ENCODE data around the gene TOLLIP. TPM values are rescaled to one million over a fixed set of nuclear protein-coding genes. Genes with fewer than 3 reads are reported as not detected.

TOLLIP gene
- total RNA-seq, 1 experiment from 2014 or later, result 9.9 TPM

GRCh38 chr11:1300121-1300520 lies 9.3 kb downstream of the TOLLIP start:
- no peak for DNase-seq (ENCODE audit: extremely low read depth, low read depth)

GRCh38 chr11:1299621-1300020 lies 9.8 kb downstream of the TOLLIP start:
- no peak for DNase-seq (ENCODE audit: extremely low read depth, low read depth)

GRCh38 chr11:1298695-1299492 lies 10.5 kb downstream of the TOLLIP start:
- DNase-seq (ENCODE audit: extremely low read depth, low read depth), result peak; percentile 55

- DNase-seq (ENCODE audit: extremely low read depth, low read depth), result no peak
Observed at GRCh38 chr11:1297576-1298473, 11.6 kb downstream of the TOLLIP start.

- no peak for DNase-seq (ENCODE audit: extremely low read depth, low read depth)
Observed at GRCh38 chr11:1297011-1297575, 12.3 kb downstream of the TOLLIP start.

GRCh38 chr11:1296287-1296686 lies 13.1 kb downstream of the TOLLIP start:
- no peak for DNase-seq (ENCODE audit: extremely low read depth, low read depth)

- DNase-seq (ENCODE audit: extremely low read depth, low read depth), result no peak
Observed at GRCh38 chr11:1295591-1295990, 13.8 kb downstream of the TOLLIP start.

GRCh38 chr11:1295086-1295485 lies 14.3 kb downstream of the TOLLIP start:
- no peak for DNase-seq (ENCODE audit: extremely low read depth, low read depth)

- peak; percentile 13 for DNase-seq (ENCODE audit: extremely low read depth, low read depth)
Observed at GRCh38 chr11:1293619-1294015, 15.8 kb downstream of the TOLLIP start.

- DNase-seq (ENCODE audit: extremely low read depth, low read depth), result no peak
Observed at GRCh38 chr11:1292644-1293618, 16.5 kb downstream of the TOLLIP start.

GRCh38 chr11:1292018-1292643 lies 17.3 kb downstream of the TOLLIP start:
- no peak for DNase-seq (ENCODE audit: extremely low read depth, low read depth)

GRCh38 chr11:1291295-1292017 lies 18.0 kb downstream of the TOLLIP start:
- DNase-seq (ENCODE audit: extremely low read depth, low read depth), result no peak

- DNase-seq (ENCODE audit: extremely low read depth, low read depth), result no peak
Observed at GRCh38 chr11:1290052-1291040, 19.1 kb downstream of the TOLLIP start.

GRCh38 chr11:1289211-1289935 lies 20.1 kb downstream of the TOLLIP start:
- no peak for DNase-seq (ENCODE audit: extremely low read depth, low read depth)

GRCh38 chr11:1288426-1289151 lies 20.8 kb downstream of the TOLLIP start:
- DNase-seq (ENCODE audit: extremely low read depth, low read depth), result no peak

- no peak for DNase-seq (ENCODE audit: extremely low read depth, low read depth)
Observed at GRCh38 chr11:1287928-1288327, 21.5 kb downstream of the TOLLIP start.

GRCh38 chr11:1285876-1286275 lies 23.6 kb downstream of the TOLLIP start:
- DNase-seq (ENCODE audit: extremely low read depth, low read depth), result no peak
